Measurements from ENCODE around the gene TRAM2.

Gene TRAM2

DNA sequence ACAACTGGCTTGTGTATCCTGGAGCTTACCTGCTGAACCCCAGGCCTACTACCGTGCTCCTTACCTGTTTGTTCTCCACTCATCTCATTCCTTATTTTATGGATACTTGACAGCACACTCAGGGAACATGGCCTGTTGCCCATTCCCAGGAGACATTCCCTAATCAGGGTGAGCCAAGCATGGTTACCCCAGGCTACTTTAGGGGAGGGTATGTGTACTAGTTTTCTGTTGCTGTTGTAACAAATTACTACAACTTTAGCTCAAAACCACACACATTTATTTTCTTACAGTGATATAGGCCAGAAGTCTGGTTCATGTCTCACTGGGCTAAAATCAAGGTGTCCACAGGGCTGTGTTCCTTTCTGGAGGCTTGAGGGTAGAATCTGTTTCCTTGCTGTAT, 15.0 kb upstream of the TRAM2 start:
- no peak for DNase-seq

DNA sequence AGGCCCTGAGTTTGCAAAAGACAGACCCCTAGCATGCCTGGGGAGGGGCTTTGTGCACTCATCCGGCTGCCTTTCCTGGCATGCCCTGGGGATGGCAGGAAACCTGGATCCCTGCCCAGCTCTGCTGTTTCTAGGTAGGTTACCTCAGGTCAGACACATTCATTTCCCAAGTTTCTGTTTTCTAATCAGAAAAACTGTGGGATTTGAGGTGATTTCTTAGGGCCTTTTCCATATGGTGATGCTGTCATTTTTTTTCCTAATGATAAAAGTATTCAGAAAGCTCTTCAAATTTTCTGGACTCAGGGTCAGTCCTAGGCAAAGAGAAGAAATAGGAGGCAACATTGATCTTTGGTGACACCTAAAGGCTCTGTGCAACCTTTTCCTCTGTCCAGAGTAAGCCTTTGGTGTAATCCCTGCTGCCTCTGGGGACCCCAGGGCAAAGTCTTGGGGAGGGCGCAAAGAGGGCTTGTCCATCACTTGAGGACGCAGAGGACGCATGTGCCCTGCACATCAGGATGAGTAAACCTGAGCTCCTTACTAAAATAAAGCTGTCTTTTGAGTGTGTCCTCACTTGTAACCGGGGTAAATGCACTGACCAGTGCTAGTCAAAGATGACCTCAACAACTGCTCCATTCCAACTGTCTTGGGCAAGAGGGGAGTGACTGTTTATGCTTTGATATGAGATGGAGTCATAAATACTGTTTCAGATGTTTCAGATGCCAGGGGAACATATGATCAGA, 13.5 kb upstream of the TRAM2 start:
- no peak for DNase-seq

DNA sequence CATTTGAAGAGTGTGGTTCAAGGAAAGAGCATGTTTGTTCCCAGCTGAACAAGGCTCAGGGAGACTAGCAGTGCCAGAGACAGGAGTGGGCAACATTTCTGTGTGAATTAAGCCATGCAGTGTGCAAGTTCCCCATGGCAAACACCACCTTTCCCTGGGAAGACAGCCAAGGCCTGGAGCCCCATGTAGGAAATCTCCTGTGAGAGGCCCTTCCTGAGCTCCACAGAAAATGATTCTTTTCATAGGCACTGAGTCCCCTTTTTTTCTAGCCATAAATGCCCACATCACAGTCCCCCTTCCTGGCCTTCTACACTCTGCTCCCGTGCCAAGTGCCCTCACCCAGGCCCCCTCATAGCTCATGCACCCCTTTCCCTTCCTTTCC, 11.8 kb upstream of the TRAM2 start:
- DNase-seq, result no peak

DNA sequence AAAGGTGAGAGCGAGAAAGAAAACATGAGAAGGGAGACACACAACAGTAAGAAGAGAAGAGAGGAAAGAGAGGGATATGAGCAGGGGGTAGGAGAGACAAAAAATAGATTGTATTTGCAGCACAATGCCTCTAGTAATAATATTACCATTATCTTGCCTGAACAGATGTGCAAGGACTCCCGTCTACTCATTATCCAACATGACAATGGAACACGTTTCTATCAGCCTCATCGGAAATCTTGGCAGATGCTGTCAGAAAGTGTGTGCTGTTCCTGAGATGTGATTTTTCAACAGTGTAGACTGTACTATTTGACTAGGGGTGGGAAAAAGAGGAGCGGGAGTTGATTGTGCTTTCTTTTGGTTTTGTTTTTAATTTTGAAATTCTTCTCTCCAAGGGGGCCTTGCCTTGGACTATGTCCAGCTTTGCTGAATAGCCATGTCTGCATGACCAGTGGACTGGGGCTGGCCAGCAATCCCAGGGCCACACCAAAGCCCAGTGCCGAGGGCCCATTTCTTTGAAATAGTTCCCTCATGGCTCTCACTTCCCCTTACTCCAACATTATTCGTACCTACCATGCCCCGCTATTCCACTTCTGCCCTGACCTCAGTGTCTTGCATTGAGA, 11.3 kb upstream of the TRAM2 start:
- no peak for DNase-seq

DNA sequence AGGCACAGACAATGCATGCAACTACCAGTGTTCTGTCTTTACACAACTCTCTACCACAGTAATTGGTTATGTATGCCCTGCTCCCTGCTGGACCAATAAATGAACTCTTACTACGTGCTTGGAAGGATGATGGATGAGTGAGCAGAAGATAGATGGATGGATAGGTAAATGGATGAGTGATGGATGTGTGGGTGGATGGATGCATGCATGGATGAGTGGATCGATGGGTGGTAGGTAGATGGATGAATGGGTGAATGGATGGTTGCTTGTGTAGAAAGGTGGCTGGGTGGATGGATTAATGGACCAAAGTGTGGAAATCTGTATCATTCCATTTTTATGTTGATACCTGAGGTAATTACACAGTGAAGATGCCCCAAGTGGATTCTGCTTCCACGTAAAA, 10.1 kb upstream of the TRAM2 start:
- no peak for DNase-seq

- DNase-seq, result no peak
Measured at GRCh38 chr6:52584203-52584602, 7.3 kb upstream of the TRAM2 start.

DNA sequence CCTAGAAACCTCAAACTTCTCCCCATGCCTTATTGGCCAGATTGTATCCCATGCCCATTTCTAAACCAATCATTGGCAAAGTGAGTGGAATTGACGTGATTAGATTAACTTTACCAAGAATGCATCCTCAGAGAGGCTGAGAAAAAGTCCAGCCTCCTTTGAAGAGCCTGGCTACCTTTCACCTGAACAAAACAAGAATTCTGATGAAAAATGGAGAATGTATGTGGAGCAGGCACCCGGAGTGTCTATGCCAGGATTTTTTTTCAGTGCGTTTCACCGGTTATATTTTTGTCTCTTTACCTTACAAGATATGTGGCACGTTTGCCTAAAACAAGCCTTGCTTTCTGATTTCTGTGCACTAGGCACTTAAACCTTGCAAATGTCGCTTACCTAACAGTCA, 6.1 kb upstream of the TRAM2 start:
- DNase-seq, result no peak

GRCh38 chr6:52582446-52582845, 5.6 kb upstream of the TRAM2 start:
- no peak for DNase-seq

- no peak for DNase-seq
Measured at GRCh38 chr6:52580905-52581304, 4.0 kb upstream of the TRAM2 start.

- DNase-seq, result no peak
Measured at GRCh38 chr6:52579006-52579660, 2.3 kb upstream of the TRAM2 start.

GRCh38 chr6:52577778-52578463, 1.1 kb upstream of the TRAM2 start:
- no peak for DNase-seq

- peak; percentile 60 for DNase-seq
Measured at GRCh38 chr6:52576392-52577021, 353 bp downstream of the TRAM2 start.

- DNase-seq, result no peak
Measured at GRCh38 chr6:52576054-52576391, 837 bp downstream of the TRAM2 start.

GRCh38 chr6:52575502-52575892, 1.4 kb downstream of the TRAM2 start:
- DNase-seq, result no peak

DNA sequence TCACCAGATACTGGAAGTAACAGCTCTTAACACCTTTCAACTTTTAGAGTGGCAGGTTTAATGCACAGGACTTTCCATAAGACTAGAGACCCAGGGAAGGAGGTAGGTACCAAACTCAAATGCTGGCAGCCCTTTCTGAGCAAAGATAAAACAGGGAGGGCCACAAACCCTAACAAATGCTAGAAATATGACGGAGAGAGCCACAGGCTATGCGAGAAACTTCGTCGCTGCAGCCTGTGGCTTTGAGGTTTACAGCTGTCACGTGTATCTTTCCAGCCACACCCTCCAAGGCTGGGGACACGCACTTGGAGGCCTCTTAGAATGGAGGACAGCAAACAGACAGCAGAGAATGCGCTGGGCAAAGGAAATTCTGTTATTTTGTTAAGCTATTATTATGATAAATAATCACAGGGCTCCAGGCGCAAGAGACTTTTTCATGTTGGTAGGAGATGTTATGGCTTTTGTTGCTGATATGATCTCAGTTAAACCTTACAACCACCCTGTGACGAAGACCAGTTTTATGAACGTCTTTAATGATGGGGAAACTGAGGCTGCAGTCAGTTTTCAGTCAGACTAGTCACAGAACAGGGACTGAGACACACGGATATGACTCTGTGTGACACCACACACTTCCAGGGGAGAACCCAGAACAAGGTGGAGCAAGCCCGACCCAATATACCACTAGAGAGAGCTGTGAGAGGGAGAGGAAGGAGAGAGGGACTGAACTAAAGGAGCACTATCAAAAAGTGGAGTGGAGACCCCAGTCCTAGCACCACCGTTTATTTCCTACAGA, 2.0 kb downstream of the TRAM2 start:
- DNase-seq, result peak; percentile 34

DNA sequence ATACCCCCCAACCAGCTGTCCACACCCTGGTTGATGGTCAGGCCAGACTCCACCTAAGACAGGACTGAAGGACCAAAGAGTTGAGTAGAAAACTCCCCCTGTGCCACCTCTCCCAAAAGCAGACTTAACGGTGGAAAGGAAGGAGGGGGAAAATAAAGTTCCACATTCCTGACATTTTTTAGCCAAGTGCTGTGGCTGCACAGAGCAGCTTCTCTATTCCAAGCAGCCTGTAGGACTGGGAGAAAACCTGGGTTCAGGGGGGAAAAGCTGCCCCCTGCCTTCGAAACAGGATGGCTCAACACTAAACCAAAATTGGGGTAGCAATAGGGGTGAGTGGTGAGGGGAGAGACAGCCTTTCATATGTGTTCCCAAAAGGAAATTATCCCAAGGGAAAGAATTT, 3.6 kb downstream of the TRAM2 start:
- DNase-seq, result no peak

DNA sequence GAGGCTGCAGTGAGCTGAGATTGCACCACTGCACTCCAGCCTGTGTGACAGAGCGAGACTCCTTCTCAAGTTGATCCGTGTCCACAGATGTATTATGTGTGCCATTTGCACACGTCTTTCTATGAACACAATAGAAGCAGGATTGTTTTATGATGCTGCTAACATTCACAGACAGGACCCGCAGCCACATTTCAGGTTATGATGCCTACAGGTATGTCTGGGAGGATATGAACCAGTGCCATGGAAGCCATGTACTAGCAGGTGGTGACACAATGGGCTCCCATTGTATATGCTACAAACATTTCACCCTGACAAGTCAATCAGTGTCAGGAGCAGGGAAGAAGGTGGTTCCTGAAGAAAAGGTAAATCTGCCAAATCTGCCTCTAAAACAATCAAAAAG, 4.3 kb downstream of the TRAM2 start:
- DNase-seq, result no peak

- no peak for DNase-seq
Measured at GRCh38 chr6:52571099-52571755, 5.6 kb downstream of the TRAM2 start.

DNA sequence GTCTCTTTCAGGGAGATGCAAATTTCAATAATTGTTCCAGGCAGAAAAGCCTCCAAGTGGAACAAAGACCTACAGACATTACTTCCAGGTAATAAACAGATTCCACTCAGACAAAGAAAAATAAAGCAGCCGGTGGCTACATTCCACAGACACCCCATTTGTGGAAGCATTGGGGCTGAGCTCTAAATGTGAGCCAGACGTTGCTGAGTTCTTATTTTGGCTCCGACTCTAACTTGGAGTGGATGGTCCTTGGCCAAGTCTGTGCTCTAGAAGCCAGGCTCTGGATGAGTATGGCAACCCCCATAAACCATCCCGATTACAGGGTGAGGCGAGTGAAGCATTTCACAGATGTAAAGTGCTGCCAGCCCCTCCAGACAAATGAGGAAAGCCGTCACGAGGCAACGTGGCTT, 6.6 kb downstream of the TRAM2 start:
- no peak for DNase-seq

GRCh38 chr6:52568320-52568719, 8.5 kb downstream of the TRAM2 start:
- no peak for DNase-seq

GRCh38 chr6:52566853-52567279, 10.0 kb downstream of the TRAM2 start:
- DNase-seq, result no peak

DNA sequence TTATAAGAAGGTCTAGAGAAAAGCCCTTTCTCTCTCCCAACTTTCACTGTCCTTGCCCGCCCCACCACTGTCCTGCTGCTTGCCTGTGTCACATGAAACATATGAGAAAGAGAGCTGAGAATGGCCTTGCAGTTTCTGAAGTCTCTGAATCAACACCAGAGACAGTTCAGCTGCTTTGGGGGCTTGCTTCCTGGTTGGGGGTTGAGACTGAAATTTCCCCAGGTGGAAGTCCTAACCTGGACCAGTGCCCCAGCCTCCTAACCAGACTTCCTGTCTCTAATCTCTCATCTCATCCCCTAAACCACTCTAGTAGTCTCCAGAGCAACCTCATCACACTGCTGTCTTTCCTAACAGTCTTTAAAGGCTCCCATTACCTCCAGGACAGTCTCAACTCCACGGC, 10.7 kb downstream of the TRAM2 start:
- DNase-seq, result no peak
